Loucy (cell line): ENCODE results near the gene TRAF3IP1.

Experiments used
- CTCF ChIP-seq: fragments of 200-600 bp; sonication (generic); conservative IDR thresholded peaks from 2 replicates; pipeline ENCODE4 v1.5.1; 2014; ENCODE audit warnings: mild to moderate bottlenecking, antibody characterized with exemption, low read length
- EZH2phosphoT487 ChIP-seq: fragments of 200-600 bp; IDR thresholded peaks from 2 replicates; pipeline ENCODE4 v1.6.1; 2018; ENCODE audit warnings: antibody characterized with exemption, mild to moderate bottlenecking, moderate library complexity, borderline replicate concordance

- TF ChIP-seq CTCF (no peak), EZH2phosphoT487 (no peak)
Measured at GRCh38 chr2:238420878-238421694, 100.8 kb downstream of the TRAF3IP1 start.
